Endothelial cell of umbilical vein (primary cell): Measurements from ENCODE around the gene ALK.

Experiments used
- EZH2 ChIP-seq: IDR thresholded peaks from 2 replicates; pipeline ENCODE4 v1.6.1; 2012; ENCODE audit warnings: borderline replicate concordance, low read depth, mild to moderate bottlenecking, moderate library complexity, low read length, inconsistent platforms; ENCODE audit not compliant: severe bottlenecking
- FOS ChIP-seq: IDR thresholded peaks from 2 replicates; pipeline ENCODE4 v1.6.1; 2011; ENCODE audit warnings: mild to moderate bottlenecking, low read length, moderate library complexity, borderline replicate concordance; ENCODE audit not compliant: insufficient read depth
- GATA2 ChIP-seq: IDR thresholded peaks from 2 replicates; pipeline ENCODE4 v1.7.0; 2011; ENCODE audit warnings: low read depth, mild to moderate bottlenecking, moderate library complexity, mixed read lengths, low read length; ENCODE audit not compliant: insufficient read length, insufficient read depth
- JUN ChIP-seq: IDR thresholded peaks from 2 replicates; pipeline ENCODE4 v1.6.1; 2011; ENCODE audit warnings: borderline replicate concordance, low read depth; ENCODE audit not compliant: insufficient read length, insufficient read depth
- MYC ChIP-seq: IDR thresholded peaks from one replicate; pipeline ENCODE4 v1.6.1; 2011; ENCODE audit warnings: mild to moderate bottlenecking, low read depth, low read length
- POLR2A ChIP-seq: IDR thresholded peaks from 2 replicates; pipeline ENCODE4 v1.6.1; 2012; ENCODE audit warnings: low read depth, mild to moderate bottlenecking, control low read depth, low read length
- POLR2AphosphoS5 ChIP-seq: IDR thresholded peaks from 2 replicates; pipeline ENCODE4 v1.6.1; 2012; ENCODE audit warnings: low read depth, mild to moderate bottlenecking, control low read depth, low read length, moderate library complexity; ENCODE audit not compliant: insufficient read depth
- TF ChIP-seq, protein P1 (sequence below), 2 donors: IDR thresholded peaks; 1 replicate in 1 of 2; 2 replicates in 1 of 2; pipeline ENCODE4 v1.5.1; 2011; ENCODE audit warnings: low read length in 2 of 2, mild to moderate bottlenecking in 2 of 2, moderate library complexity in 2 of 2, control low read depth in 1 of 2, inconsistent platforms in 1 of 2, low read depth in 1 of 2; ENCODE audit not compliant: insufficient read depth in 1 of 2; ENCODE audit errors: extremely low read depth in 1 of 2
- TF ChIP-seq, protein P2 (sequence below): IDR thresholded peaks from 2 replicates; pipeline ENCODE4 v1.6.1; 2011; ENCODE audit not compliant: insufficient read depth, insufficient read length

DNA sequence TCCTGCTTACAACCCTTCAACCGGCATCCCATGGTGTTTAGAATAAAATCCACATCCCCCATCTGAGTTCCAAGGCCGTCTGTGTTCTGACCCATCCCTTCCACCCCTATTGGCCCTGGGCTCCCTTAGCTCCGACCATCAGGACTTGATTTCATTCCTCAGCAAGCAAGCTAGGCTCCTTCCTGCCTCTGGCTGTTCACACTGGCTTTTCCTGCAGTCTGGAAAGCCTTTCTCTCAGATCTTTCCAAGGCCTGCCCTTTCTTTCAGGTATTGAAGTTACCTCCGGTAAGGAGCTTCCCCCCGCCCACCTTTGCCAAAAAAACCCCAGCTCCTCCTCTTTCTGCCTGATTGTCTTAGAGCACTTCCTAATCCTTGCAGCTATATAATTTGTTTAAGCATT, 719.4 kb downstream of the ALK start:
- no peak for TF ChIP-seq POLR2A
- no peak for TF ChIP-seq EZH2
- no peak for TF ChIP-seq JUN
- TF ChIP-seq, protein P1, sequence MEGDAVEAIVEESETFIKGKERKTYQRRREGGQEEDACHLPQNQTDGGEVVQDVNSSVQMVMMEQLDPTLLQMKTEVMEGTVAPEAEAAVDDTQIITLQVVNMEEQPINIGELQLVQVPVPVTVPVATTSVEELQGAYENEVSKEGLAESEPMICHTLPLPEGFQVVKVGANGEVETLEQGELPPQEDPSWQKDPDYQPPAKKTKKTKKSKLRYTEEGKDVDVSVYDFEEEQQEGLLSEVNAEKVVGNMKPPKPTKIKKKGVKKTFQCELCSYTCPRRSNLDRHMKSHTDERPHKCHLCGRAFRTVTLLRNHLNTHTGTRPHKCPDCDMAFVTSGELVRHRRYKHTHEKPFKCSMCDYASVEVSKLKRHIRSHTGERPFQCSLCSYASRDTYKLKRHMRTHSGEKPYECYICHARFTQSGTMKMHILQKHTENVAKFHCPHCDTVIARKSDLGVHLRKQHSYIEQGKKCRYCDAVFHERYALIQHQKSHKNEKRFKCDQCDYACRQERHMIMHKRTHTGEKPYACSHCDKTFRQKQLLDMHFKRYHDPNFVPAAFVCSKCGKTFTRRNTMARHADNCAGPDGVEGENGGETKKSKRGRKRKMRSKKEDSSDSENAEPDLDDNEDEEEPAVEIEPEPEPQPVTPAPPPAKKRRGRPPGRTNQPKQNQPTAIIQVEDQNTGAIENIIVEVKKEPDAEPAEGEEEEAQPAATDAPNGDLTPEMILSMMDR (IDR thresholded peaks at IDR 0.05; ENCODE audit: extremely low read depth in 1 of 2, insufficient read depth in 1 of 2, low read depth in 1 of 2, low read length in 2 of 2), result no peak
- no peak for TF ChIP-seq MYC
- TF ChIP-seq POLR2AphosphoS5, result no peak
- TF ChIP-seq, protein P2, sequence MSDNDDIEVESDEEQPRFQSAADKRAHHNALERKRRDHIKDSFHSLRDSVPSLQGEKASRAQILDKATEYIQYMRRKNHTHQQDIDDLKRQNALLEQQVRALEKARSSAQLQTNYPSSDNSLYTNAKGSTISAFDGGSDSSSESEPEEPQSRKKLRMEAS, result no peak
- TF ChIP-seq FOS, result no peak
- TF ChIP-seq GATA2, result no peak
